Caki2 (cell line): ENCODE data around the gene FRZB. TPM values are rescaled to one million over a fixed set of nuclear protein-coding genes. Genes with fewer than 3 reads are reported as not detected.
"Not testable (repeated sequence)": the region's sequence is repeated elsewhere in the genome, so short reads cannot be mapped to it uniquely, and the experiment has no call there.

ENCODE experiments used
- DNase-seq: peaks from one replicate; pipeline ENCODE4 v3.0.0-alpha.2; 2015; ENCODE audit warnings: low read depth
- in situ Hi-C: cut with HindIII; loops from 2 replicates; pipeline ENCODE4 v1.10.0; 2016; ENCODE audit warnings: low sequenced_read_pairs, low pct_unique_long_range_greater_than_20kb, mixed read lengths
- total RNA-seq: library from RNA; depleted of rRNA; stranded (reverse); fragments of >200 nt; shearing (Covaris generic); gene quantifications from 2 replicates; pipeline ENCODE4 v1.2.3, GENCODE V29; 2014; ENCODE audit warnings: low replicate concordance

FRZB gene
- total RNA-seq, 1 experiment from 2014 or later, result not detected

DNA sequence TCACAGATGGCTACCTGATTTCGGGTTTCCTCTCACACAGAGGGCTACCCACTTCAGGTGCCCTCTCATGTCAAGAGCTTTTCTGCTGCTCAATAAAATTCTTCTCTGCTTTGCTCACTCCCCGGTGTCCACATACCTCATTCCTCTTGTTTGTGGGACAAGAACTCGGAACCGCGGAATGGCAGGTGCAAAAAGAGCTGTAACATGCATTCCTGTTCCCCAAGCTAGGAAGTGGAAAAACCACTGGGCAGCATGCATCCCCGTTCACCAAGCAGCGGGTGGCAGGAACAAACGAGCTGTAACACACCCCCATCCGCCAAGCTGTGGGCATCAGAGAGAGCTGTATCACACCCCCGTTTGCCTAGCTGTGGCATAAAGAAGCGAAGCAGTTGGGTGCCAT, 27.2 kb upstream of the FRZB start:
- in situ Hi-C loops, result no loop called here
- no peak for DNase-seq

DNA sequence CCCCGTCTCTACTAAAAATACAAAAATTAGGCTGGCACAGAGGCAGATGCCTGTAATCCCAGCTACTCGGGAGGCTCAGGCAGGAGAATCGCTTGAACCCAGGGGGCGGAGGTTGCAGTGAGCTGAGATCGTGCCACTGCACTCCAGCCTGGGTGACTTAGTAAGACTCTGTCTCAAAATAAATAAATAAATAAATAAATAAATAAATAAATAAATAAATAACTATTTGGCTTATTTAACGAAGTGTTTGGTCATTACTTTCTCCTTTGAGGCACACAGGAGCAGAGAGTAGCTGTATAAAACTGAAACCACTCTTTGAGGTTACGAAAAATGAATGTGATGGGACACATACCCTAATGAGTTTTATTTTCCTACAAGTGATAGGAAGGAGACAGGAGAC, 26.6 kb upstream of the FRZB start:
- in situ Hi-C loops, DNase-seq: not testable (repeated sequence)

DNA sequence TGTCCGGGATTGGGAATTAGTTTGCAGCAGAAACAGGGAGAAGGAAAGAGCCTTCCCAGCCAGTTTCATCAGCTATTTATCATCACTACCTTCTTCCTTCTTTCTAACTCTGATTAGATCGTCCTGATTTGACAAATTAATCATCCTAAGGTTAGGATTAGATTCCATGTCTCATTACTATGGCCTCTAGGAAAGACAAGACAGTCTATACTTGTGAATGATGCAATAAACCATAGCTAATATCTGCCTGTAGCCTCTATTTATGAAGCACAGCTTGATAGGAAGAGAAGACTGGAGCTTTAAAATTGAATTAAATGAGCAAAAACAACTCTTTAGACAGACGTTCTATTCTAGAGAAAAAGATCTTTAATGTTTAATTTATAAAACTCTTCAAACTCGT, 25.2 kb upstream of the FRZB start:
- DNase-seq, result no peak
- in situ Hi-C loops, result no loop called here

DNA sequence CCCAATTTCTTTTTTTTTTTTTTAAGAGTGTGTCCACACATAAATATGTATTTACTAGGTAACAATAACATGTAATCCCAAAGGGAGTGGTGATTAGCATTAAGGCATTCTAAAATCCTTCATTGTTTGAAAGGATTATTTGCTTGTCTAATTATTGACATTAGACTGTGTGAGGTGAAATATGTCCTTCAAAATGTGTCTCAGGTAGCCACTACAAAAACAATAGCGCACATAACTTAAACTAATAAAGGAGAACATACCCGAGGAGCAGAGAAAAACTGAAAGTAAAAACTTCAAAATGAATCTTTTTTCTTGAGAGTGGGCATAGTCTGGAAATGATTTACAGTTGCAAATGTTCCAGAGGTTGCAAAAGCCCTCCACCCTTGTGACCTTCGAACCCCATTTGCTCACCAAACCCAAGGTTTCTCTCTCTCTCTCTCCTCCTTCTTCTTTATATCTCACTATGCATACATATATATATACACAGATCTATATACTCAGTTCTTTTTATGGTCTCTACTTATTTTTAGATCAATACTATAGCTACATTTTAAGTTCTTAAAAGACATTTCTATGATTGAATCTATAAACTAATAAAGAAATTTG, 24.4 kb upstream of the FRZB start:
- DNase-seq, result no peak
- in situ Hi-C loops, result no loop called here

DNA sequence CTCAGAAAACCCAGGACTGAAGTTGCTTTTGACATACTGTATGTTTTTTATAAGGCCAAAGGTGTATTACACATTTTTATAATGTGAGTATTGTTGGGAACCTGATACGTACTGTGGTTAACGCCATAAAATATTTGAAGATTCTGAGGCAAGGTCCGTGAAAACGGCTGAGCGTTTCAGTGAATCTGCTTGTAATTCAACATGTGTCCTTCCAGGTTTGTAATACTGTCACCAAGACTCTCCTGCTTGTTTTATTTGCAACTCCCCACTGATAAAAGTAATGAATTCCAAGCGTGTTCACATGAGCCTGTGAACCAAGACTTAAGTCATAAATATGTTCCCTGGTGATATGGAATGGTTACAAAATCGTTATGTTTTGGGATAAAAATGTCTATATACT, 23.9 kb upstream of the FRZB start:
- no peak for DNase-seq
- in situ Hi-C loops, result no loop called here

DNA sequence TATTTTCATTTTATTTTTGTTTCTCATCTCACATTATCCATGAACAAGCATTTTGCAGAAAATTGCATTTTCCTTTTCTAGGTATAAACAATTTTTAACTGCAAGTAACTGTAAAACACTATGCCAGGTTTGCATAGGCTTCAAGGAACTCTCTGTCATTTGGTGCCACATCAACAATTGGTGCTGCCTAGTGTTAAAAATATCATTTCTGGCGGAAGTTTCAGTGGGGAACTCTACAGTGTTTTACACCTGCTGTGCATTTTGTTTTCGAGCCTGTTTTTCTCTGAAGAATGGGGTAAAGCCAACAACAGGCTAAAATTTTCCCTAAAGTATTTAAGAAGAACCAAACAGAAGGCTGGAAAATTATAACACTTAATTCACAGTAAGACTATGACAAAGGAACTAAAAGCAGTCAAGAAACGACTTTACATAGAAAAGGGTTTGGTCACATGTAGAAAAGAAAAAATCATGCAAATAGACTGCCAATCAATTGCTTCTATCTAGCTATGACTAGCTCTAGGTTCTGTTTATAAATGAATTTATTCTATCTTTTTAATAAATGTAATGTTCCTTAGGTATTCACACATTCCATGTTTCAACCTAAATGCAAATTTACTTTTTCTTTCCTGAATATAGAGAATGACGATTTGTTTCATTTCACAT, 21.4 kb upstream of the FRZB start:
- no peak for DNase-seq
- in situ Hi-C loops, result no loop called here

DNA sequence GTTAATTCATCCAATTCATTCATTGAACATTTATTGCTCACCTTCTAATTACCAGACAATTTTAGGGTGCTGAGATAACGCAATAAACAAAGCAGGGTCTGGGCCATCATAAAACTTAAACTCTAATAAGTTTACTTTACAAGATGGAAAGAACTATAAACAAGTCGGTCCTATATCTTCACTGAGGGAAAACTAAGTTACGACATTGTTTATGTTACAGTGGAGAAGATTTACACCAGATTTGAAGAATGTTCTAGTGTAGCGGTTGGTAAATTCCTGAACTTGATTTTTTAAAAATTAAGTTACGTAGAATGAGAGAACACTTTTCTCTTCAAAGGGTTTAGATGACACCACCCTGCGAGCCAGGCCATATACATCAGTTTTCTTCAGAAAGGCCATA, 20.7 kb upstream of the FRZB start:
- in situ Hi-C loops, result no loop called here

DNA sequence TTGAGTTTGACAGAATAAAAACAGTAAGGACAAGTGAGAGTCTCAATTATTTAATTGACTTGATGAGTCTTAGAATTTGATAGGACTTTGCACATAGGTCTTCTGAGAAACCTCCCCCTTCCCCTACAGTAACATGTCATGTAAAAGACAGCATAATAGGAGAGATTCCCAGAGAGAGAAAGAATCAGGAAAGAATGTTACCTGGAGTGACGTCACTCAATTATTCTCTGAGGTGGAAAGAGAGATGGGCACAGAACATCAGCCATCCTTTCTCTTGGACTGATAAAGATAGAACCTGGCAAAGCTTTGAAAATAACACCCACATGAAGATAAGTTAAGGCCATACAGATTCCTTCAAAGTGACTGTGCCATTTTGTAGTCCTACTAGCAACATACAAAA, 19.3 kb upstream of the FRZB start:
- in situ Hi-C loops, result no loop called here
- no peak for DNase-seq

More for the DNA sequence above, 20.7 kb upstream of the FRZB start:
- DNase-seq, result no peak

DNA sequence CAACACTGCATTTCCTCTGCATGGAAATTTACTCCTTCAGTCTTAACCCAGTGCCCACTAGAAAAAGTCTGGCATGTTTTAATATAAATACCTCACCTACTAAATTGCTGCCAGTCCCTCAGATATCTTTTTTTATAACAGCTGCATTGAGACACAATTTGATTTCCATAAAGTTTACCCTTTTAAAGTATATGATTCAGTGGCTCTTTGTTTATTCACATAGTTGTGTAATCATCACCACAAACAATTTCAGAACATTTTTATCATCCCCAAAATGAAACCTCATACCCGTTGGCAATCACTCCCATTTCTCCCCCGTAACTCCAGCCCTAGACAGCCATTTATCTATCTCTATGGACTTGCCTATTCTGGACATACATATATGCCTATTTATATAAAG, 17.0 kb upstream of the FRZB start:
- DNase-seq, result no peak
- in situ Hi-C loops, result no loop called here

DNA sequence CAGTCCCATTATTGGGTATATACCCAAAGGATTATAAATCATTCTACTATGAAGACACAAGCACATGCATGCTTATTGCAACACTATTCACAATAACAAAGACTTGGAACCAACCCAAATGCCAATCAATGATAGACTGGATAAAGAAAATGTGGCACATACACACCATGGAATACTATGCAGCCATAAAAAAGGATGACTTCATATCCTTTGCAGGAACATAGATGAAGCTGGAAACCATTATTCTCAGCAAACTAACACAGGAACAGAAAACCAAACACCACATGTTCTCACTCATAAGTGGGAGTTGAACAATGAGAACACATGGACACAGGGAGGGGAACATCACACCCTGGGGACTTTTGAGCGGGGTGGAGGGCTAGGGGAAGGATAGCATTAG, 13.7 kb upstream of the FRZB start:
- DNase-seq, in situ Hi-C loops: not testable (repeated sequence)

DNA sequence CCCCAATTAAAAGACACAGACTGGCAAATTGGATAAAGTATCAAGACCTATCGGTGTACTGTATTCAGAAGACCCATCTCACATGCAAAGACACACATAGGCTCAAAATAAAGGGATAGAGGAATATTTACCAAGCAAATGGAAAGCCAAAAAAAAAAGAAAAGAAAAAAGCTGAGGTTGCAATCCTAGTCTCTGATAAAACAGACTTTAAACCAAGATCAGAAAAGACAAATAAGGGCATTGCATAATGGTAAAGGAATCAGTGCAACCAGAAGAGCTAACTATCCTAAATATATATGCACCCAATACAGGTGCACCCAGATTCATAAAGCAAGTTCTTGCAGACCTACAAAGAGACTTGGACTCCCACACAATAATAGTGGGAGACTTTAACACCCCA, 10.2 kb upstream of the FRZB start:
- DNase-seq, in situ Hi-C loops: not testable (repeated sequence)

DNA sequence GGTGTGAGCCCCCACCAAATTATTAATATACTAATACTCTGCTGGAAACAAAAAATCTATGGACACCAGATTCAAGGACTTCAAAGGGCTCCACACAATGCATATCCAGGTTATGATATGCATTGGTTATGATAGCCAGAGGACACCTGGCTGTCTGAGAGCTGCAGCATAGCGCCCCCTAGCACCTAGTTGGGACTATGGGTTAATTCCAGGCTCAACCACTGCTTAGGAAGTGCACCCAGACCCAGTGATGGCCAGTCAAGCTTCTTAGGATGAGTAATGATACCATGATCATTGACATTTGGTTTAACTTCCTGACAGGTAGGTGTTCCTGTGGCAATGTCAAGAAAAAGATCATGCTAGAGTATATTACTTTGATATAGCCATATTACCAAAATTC, 3.8 kb upstream of the FRZB start:
- DNase-seq, result no peak
- in situ Hi-C loops, result no loop called here

DNA sequence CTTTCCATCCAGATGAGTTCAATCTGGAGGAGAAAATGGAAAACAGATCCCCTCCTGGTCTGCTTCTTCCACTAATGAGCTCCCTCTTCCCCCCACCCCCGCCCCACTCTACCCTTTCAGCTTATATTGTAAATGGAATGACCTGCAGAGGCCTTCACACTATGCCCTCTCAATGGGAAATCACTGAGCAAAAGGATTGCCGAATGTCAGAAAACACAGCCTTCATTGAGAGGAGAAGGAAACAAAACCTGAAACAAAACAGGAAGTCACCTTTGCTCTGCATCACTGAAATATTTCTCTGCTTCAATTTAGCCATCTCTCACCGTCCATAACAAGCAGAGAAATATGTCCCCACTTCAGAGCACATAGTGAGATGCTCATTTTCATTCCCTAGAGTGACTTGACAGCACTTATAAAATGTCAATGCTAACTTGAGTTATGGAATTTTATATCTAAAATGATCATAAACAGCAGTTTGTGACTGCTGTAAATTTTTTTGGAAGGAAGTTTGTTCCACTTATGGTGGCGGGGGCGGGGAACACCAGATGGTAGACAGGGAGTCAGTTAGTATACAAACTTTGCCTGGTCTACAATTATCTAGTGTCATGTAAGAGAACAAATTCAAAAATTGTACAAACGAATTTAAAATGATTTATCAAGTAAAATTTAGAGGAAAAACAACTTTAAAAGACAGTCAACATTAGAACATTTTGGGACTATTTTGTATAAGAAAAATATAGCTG, 1.8 kb upstream of the FRZB start:
- in situ Hi-C loops, result no loop called here
- DNase-seq, result no peak

DNA sequence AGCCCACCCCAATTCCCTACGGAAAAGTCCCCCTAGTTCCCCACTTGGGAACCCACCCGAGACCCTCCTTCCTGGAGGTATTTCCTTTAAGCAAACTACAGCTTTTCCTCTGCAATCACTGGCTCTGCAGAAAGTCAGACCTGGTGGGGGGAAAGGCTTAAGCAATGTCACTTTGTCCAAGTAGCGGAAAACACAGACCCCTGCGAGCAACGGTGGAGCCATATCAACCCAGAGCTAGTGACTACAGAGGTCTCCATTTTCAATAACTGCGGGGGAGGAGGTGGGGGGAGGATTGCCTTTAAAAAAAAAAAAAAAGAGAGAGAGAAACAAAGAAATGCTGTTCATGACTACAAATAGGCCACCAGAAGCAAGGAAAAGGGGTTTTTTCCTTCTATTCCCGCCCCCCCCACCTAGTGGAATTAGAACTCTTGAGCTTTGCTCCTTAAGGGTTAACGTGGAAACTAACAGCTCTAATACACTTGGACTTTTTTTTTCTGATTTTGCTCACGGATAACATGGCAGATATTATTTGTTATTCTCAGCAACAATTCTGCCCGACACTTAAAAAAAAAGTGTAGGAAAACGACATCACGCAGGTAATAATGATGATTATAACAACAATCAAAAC, 1.1 kb upstream of the FRZB start:
- in situ Hi-C loops, result no loop called here
- DNase-seq, result no peak

DNA sequence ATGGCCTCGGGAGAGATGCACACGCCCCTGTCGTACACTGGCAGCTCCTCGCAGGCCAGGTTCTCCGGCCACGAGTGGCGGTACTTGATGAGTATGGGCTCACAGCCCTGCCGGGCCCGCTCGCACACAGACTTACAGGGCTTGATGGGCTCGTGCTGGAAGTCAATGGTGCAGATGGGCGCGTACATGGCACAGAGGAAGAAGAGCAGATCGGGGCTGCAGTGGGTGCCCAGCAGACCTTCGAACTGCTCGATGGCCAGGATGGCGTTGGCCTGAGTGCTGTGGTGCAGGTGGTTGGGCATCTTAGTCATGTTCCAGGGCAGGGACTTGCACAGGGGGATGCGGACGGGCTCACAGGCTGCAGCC, 359 bp downstream of the FRZB start:
- in situ Hi-C loops, result no loop called here

DNA sequence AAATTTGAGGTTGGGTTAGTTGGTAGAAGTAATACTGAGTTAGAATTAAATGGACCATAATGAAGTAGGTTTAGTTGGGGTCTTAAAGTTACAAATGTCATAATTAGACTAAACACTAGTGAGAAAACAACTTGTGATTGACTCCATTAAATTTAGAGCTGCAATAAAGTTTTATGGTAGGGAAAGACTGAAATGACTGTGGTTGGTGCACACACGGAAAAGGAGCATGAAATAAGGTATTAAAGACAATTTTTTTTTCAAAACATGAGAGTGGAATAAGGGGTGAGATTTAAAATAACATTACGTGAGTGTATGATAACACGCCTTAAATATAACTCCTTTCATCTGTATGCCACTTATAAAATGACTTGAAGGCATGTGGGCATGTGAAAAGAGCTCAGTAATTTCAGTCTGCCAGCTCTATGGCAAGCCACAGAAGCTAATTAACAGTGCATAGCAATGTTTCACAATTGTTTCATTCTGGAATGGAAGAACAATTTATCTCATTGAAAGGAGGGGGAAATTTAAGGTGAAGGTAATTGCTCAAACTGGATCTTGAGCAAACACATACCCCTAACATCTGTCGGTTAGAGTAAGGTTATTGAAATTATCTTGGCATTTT, 1.4 kb downstream of the FRZB start:
- no peak for DNase-seq
- in situ Hi-C loops, result no loop called here

More for the DNA sequence above, 359 bp downstream of the FRZB start:
- DNase-seq, result no peak

DNA sequence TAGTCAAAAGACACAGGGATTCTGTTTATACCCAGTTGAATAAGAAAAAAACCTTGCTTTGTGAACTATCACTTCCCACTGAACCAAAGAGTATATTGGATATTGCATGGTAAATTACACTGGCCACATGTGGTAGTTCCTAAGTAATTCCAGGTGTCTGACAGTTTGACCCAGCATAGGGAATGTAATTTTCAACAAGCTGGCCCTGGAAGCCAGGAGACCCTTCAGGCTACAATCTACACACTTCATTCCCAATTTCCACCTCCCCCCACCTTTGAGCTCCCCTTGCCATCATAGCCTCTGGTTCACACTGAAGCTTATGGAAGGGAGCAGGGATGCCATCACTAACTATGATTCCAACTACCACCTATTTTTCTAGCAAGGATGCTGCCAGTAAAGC, 2.8 kb downstream of the FRZB start:
- DNase-seq, result no peak
- in situ Hi-C loops, result no loop called here

DNA sequence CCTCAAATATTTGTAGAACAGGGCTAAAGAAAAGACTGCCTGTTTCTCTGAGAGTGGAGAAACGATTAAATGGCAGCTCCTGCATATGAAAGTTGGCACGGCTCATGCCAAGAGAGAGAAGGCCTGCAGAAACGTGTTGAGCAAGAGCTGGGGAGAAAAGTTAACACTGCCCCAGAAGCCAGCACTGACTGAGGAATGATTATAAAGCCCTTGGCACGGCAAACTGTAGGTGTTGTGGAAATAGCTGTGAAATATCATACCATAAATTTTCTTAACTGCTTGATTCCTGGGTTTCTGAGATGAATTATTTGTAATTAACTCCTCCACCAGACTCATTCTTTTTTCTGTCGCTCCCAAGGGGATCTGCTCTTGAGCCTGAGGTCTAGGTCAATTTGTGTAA, 4.3 kb downstream of the FRZB start:
- in situ Hi-C loops, result no loop called here
- no peak for DNase-seq

DNA sequence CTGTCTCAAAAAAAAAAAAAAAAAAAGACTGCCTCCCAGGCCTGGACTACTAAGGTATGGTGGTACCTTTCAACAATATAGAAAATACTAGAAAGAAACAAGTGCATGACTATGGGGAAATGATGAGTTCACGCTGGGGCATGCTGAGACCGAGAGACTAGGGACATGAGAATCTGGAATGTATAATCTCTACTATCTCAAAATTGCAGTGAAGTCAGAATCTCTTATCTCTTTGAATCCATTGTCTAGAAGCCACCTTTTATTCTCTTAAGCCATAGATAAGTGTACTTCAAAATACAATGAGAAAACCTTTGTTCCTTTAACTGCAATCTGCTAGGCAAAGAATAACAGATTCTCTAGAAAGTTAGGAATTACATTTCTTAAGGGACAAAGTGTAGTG, 5.6 kb downstream of the FRZB start:
- no peak for DNase-seq
- in situ Hi-C loops, result no loop called here
